Stimulated activated naive CD8-positive, alpha-beta T cell treated with anti-CD3 and anti-CD28 coated beads, Interleukin-15, amount 100 ng/mL, for 72 hours (primary cell): ENCODE results near the gene DMTF1.
A peak's percentile ranks its signal among the peaks of the same experiment; 100 is the strongest.
"Not testable (repeated sequence)": the region's sequence is repeated elsewhere in the genome, so short reads cannot be mapped to it uniquely, and the experiment has no call there.

Source experiments
- ATAC-seq: fragments of 150-1000 bp; cut with Tn5 transposase; 2 replicates; pipeline ENCODE4 v1.10.0; 2021; ENCODE audit warnings: mild to moderate bottlenecking, moderate library complexity
- DNase-seq, 2 donors: peaks; one replicate each; pipeline ENCODE4 v3.0.0; 2021 to 2022
- H3K27ac Mint-ChIP-seq, 2 donors: one replicate each; pipeline ENCODE4 v1.8.0; 2022; ENCODE audit warnings: mild to moderate bottlenecking in 2 of 2, mixed read lengths in 2 of 2, moderate library complexity in 2 of 2
- H3K27me3 Mint-ChIP-seq: one replicate; pipeline ENCODE4 v1.8.0; 2022; ENCODE audit warnings: mixed read lengths
- H3K4me1 Mint-ChIP-seq: one replicate; pipeline ENCODE4 v1.8.0; 2022; ENCODE audit warnings: mild to moderate bottlenecking, mixed read lengths
- H3K4me3 Mint-ChIP-seq, 2 donors: one replicate each; pipeline ENCODE4 v1.8.0; 2022; ENCODE audit warnings: mild to moderate bottlenecking in 2 of 2, mixed read lengths in 2 of 2, moderate library complexity in 1 of 2
- H3K9me3 Mint-ChIP-seq, 2 donors: one replicate each; pipeline ENCODE4 v1.8.0; 2022; ENCODE audit warnings: mixed read lengths in 2 of 2

DMTF1 gene

GRCh38 chr7:87152112-87152896 lies at the start of gene DMTF1:
Gene DMTF1, plus strand, starts transcription at chr7:87152453. Its CDS starts 12,489 bp downstream, at chr7:87164942.
- Mint-ChIP-seq H3K4me3 (peak within 1 kb of the TSS; percentile 79 to 84), H3K4me1 (peaks cover 35% of the 10 kb centered on the region), H3K27me3 (no peaks in the 10 kb centered on the region), H3K27ac (peak within 1 kb of the TSS; percentile 95 to 99), H3K9me3 (no peaks in the 10 kb centered on the region)
- DNase-seq (peak; percentile 81 to 85), ATAC-seq (peak; percentile 90)

- Mint-ChIP-seq H3K9me3 (peaks cover 5 to 12% of the 10 kb centered on the region in 2 donors), H3K27ac (no peak overlapping the region), H3K4me1 (no peaks in the 10 kb centered on the region), H3K4me3 (no peak overlapping the region), H3K27me3 (peaks cover 28% of the 10 kb centered on the region)
- ATAC-seq (no peak), DNase-seq (no peak)
These were observed 46.9 kb upstream of the DMTF1 start for GRCh38 chr7:87105401-87105800.

GRCh38 chr7:87106974-87107612 lies 45.2 kb upstream of the DMTF1 start:
- peak overlapping the region in 1 of 2 donors; percentile 34 for H3K27ac Mint-ChIP-seq
- no peak for ATAC-seq
- peaks cover 28% of the 10 kb centered on the region for H3K27me3 Mint-ChIP-seq
- no peak overlapping the region for H3K4me3 Mint-ChIP-seq
- no peaks in the 10 kb centered on the region for H3K4me1 Mint-ChIP-seq
- DNase-seq = no peak
- H3K9me3 Mint-ChIP-seq = peaks cover 5 to 12% of the 10 kb centered on the region in 2 donors

GRCh38 chr7:87107949-87108776 lies 44.1 kb upstream of the DMTF1 start:
- peaks cover 28% of the 10 kb centered on the region for H3K27me3 Mint-ChIP-seq
- no peak overlapping the region for H3K4me3 Mint-ChIP-seq
- DNase-seq (no peak), ATAC-seq (no peak)
- no peaks in the 10 kb centered on the region for H3K4me1 Mint-ChIP-seq
- peaks cover 5 to 12% of the 10 kb centered on the region in 2 donors for H3K9me3 Mint-ChIP-seq
- peak overlapping the region in 1 of 2 donors; percentile 56 for H3K27ac Mint-ChIP-seq

- peaks cover 7 to 14% of the 10 kb centered on the region in 2 donors for H3K9me3 Mint-ChIP-seq
- ATAC-seq = no peak
- H3K4me1 Mint-ChIP-seq = no peaks in the 10 kb centered on the region
- peaks cover 21% of the 10 kb centered on the region for H3K27me3 Mint-ChIP-seq
- H3K4me3 Mint-ChIP-seq = no peak overlapping the region
- DNase-seq = no peak
- H3K27ac Mint-ChIP-seq = no peak overlapping the region
These were observed 41.5 kb upstream of the DMTF1 start for GRCh38 chr7:87110778-87111177.

- Mint-ChIP-seq H3K9me3 (peaks cover 7 to 11% of the 10 kb centered on the region in 2 donors), H3K4me3 (no peak overlapping the region), H3K4me1 (no peaks in the 10 kb centered on the region), H3K27me3 (peaks cover 17% of the 10 kb centered on the region), H3K27ac (no peak overlapping the region)
- DNase-seq (no peak), ATAC-seq (no peak)
These were observed 40.4 kb upstream of the DMTF1 start for GRCh38 chr7:87111877-87112276.

GRCh38 chr7:87113077-87113476 lies 39.2 kb upstream of the DMTF1 start:
- no peak for ATAC-seq

GRCh38 chr7:87113904-87114303 lies 38.3 kb upstream of the DMTF1 start:
- DNase-seq, ATAC-seq: not testable (repeated sequence)

More at GRCh38 chr7:87113077-87113476, 39.2 kb upstream of the DMTF1 start:
- Mint-ChIP-seq H3K4me1 (no peaks in the 10 kb centered on the region), H3K27ac (no peak overlapping the region), H3K4me3 (no peak overlapping the region), H3K9me3 (peaks cover 7 to 11% of the 10 kb centered on the region in 2 donors), H3K27me3 (peaks cover 5% of the 10 kb centered on the region)
- no peak for DNase-seq

GRCh38 chr7:87115772-87116171 lies 36.5 kb upstream of the DMTF1 start:
- Mint-ChIP-seq H3K27ac (peak overlapping the region in 1 of 2 donors; percentile 84), H3K9me3 (peaks cover 7 to 11% of the 10 kb centered on the region in 2 donors)
- not testable (repeated sequence) for H3K4me1 Mint-ChIP-seq, H3K4me3 Mint-ChIP-seq, H3K27me3 Mint-ChIP-seq, DNase-seq, ATAC-seq

More at GRCh38 chr7:87113904-87114303, 38.3 kb upstream of the DMTF1 start:
- not testable (repeated sequence) for H3K4me3 Mint-ChIP-seq, H3K27ac Mint-ChIP-seq, H3K4me1 Mint-ChIP-seq, H3K27me3 Mint-ChIP-seq
- H3K9me3 Mint-ChIP-seq = peaks cover 7 to 11% of the 10 kb centered on the region in 2 donors

GRCh38 chr7:87116315-87116714 lies 35.9 kb upstream of the DMTF1 start:
- ATAC-seq (no peak), DNase-seq (no peak)
- H3K4me3 Mint-ChIP-seq = no peak overlapping the region
- no peaks in the 10 kb centered on the region for H3K4me1 Mint-ChIP-seq
- H3K27ac Mint-ChIP-seq = no peak overlapping the region
- no peaks in the 10 kb centered on the region for H3K27me3 Mint-ChIP-seq
- H3K9me3 Mint-ChIP-seq = peaks cover 7 to 11% of the 10 kb centered on the region in 2 donors

- no peaks in the 10 kb centered on the region for H3K4me1 Mint-ChIP-seq
- no peak for DNase-seq
- H3K27ac Mint-ChIP-seq = no peak overlapping the region
- no peak for ATAC-seq
- H3K9me3 Mint-ChIP-seq = peaks cover 0 to 2% of the 10 kb centered on the region in 2 donors
- H3K27me3 Mint-ChIP-seq = no peaks in the 10 kb centered on the region
- no peak overlapping the region for H3K4me3 Mint-ChIP-seq
These were observed 32.7 kb upstream of the DMTF1 start for GRCh38 chr7:87119581-87119980.

- no peak overlapping the region for H3K4me3 Mint-ChIP-seq
- no peak overlapping the region for H3K27ac Mint-ChIP-seq
- no peak for DNase-seq
- no peaks in the 10 kb centered on the region for H3K9me3 Mint-ChIP-seq
- ATAC-seq = no peak
- H3K4me1 Mint-ChIP-seq = no peaks in the 10 kb centered on the region
- no peaks in the 10 kb centered on the region for H3K27me3 Mint-ChIP-seq
These were observed 29.1 kb upstream of the DMTF1 start for GRCh38 chr7:87123105-87123504.

GRCh38 chr7:87127019-87127418 lies 25.2 kb upstream of the DMTF1 start:
- DNase-seq (no peak), ATAC-seq (no peak)
- Mint-ChIP-seq H3K27me3 (no peaks in the 10 kb centered on the region), H3K4me1 (no peaks in the 10 kb centered on the region), H3K27ac (no peak overlapping the region), H3K4me3 (no peak overlapping the region), H3K9me3 (no peaks in the 10 kb centered on the region)

GRCh38 chr7:87128861-87129267 lies 23.4 kb upstream of the DMTF1 start:
- no peak overlapping the region for H3K27ac Mint-ChIP-seq
- no peak overlapping the region for H3K4me3 Mint-ChIP-seq
- no peaks in the 10 kb centered on the region for H3K27me3 Mint-ChIP-seq
- ATAC-seq (no peak), DNase-seq (no peak)
- H3K4me1 Mint-ChIP-seq = no peaks in the 10 kb centered on the region
- no peaks in the 10 kb centered on the region for H3K9me3 Mint-ChIP-seq

GRCh38 chr7:87129332-87129731 lies 22.9 kb upstream of the DMTF1 start:
- no peaks in the 10 kb centered on the region for H3K27me3 Mint-ChIP-seq
- H3K4me1 Mint-ChIP-seq = no peaks in the 10 kb centered on the region
- peak overlapping the region in 1 of 2 donors; percentile 55 for H3K27ac Mint-ChIP-seq
- no peaks in the 10 kb centered on the region for H3K9me3 Mint-ChIP-seq
- no peak overlapping the region for H3K4me3 Mint-ChIP-seq
- no peak for ATAC-seq
- DNase-seq = no peak
